HG02981 (cell line): ENCODE data around the gene FSTL5.
"Not testable (repeated sequence)": the region's sequence is repeated elsewhere in the genome, so short reads cannot be mapped to it uniquely, and the experiment has no call there.

Experiments used
- ATAC-seq: cut with Tn5 transposase; IDR thresholded peaks from one replicate; pipeline ENCODE4 v1.9.1; 2021; ENCODE audit warnings: mild to moderate bottlenecking, moderate library complexity; ENCODE audit not compliant: unreplicated experiment

The FSTL5 gene

GRCh38 chr4:162163892-162164759 lies at the start of gene FSTL5:
TSS of gene FSTL5 (minus strand) at chr4:162164000. CDS start at chr4:162111396, 52,604 bp downstream.
- peak; percentile 95 for ATAC-seq

- ATAC-seq = no peak
Observed at GRCh38 chr4:162209706-162210105, 45.9 kb upstream of the FSTL5 start.

GRCh38 chr4:162203478-162203877 lies 39.7 kb upstream of the FSTL5 start:
- ATAC-seq = not testable (repeated sequence)

- ATAC-seq = no peak
Observed at GRCh38 chr4:162201673-162202072, 37.9 kb upstream of the FSTL5 start.

GRCh38 chr4:162170509-162170908 lies 6.7 kb upstream of the FSTL5 start:
- no peak for ATAC-seq

- no peak for ATAC-seq
Observed at GRCh38 chr4:162164906-162165510, 1.2 kb upstream of the FSTL5 start.

GRCh38 chr4:162162672-162163071 lies 1.1 kb downstream of the FSTL5 start:
- ATAC-seq = no peak

GRCh38 chr4:162157241-162157640 lies 6.6 kb downstream of the FSTL5 start:
- ATAC-seq = no peak

- ATAC-seq = no peak
Observed at GRCh38 chr4:162154862-162155540, 8.8 kb downstream of the FSTL5 start.

GRCh38 chr4:162151850-162152249 lies 11.9 kb downstream of the FSTL5 start:
- ATAC-seq = no peak

GRCh38 chr4:162151386-162151785 lies 12.4 kb downstream of the FSTL5 start:
- ATAC-seq = no peak

- ATAC-seq = no peak
Observed at GRCh38 chr4:162149644-162150043, 14.2 kb downstream of the FSTL5 start.

GRCh38 chr4:162140051-162140683 lies 23.6 kb downstream of the FSTL5 start:
- no peak for ATAC-seq

- ATAC-seq = no peak
Observed at GRCh38 chr4:162139412-162139811, 24.4 kb downstream of the FSTL5 start.

GRCh38 chr4:162131256-162131655 lies 32.5 kb downstream of the FSTL5 start:
- no peak for ATAC-seq

- ATAC-seq = no peak
Observed at GRCh38 chr4:162126729-162127128, 37.1 kb downstream of the FSTL5 start.

- ATAC-seq = no peak
Observed at GRCh38 chr4:162117051-162117450, 46.7 kb downstream of the FSTL5 start.

- no peak for ATAC-seq
Observed at GRCh38 chr4:162116095-162116779, 47.6 kb downstream of the FSTL5 start.

- ATAC-seq = no peak
Observed at GRCh38 chr4:162115333-162115732, 48.5 kb downstream of the FSTL5 start.

GRCh38 chr4:162111078-162111477 lies 52.7 kb downstream of the FSTL5 start:
- no peak for ATAC-seq
